Fibroblast of upper back skin (primary cell): ENCODE results near the gene ESD.
"Not testable (repeated sequence)": the region's sequence is repeated elsewhere in the genome, so short reads cannot be mapped to it uniquely, and the experiment has no call there.

Experiments
- DNase-seq: peaks from one replicate; pipeline ENCODE4 v3.0.0-alpha.2; 2013

Gene ESD

GRCh38 chr13:46783504-46783903 is 13.5 kb downstream of the ESD start:
- DNase-seq: no peak

- DNase-seq: no peak
Measured at GRCh38 chr13:46782691-46783090, 14.3 kb downstream of the ESD start.

- no peak for DNase-seq
Measured at GRCh38 chr13:46782066-46782465, 14.9 kb downstream of the ESD start.

GRCh38 chr13:46778890-46779289 is 18.1 kb downstream of the ESD start:
- DNase-seq: peak; percentile 32

GRCh38 chr13:46778095-46778494 is 18.9 kb downstream of the ESD start:
- DNase-seq: peak; percentile 42

GRCh38 chr13:46775385-46776107 is 21.4 kb downstream of the ESD start:
- DNase-seq: no peak

GRCh38 chr13:46773541-46773940 is 23.4 kb downstream of the ESD start:
- no peak for DNase-seq

- DNase-seq: no peak
Measured at GRCh38 chr13:46771693-46772092, 25.3 kb downstream of the ESD start.

- not testable (repeated sequence) for DNase-seq
Measured at GRCh38 chr13:46769925-46770324, 27.0 kb downstream of the ESD start.

- no peak for DNase-seq
Measured at GRCh38 chr13:46761866-46762265, 35.1 kb downstream of the ESD start.

- DNase-seq: no peak
Measured at GRCh38 chr13:46761174-46761573, 35.8 kb downstream of the ESD start.

GRCh38 chr13:46759846-46760245 is 37.1 kb downstream of the ESD start:
- DNase-seq: no peak

GRCh38 chr13:46757640-46758039 is 39.3 kb downstream of the ESD start:
- DNase-seq: no peak

GRCh38 chr13:46756977-46757376 is 40.0 kb downstream of the ESD start:
- no peak for DNase-seq

GRCh38 chr13:46755508-46755907 is 41.5 kb downstream of the ESD start:
- DNase-seq: not testable (repeated sequence)

- no peak for DNase-seq
Measured at GRCh38 chr13:46754812-46755211, 42.1 kb downstream of the ESD start.

- DNase-seq: no peak
Measured at GRCh38 chr13:46753917-46754316, 43.0 kb downstream of the ESD start.

GRCh38 chr13:46753137-46753536 is 43.8 kb downstream of the ESD start:
- no peak for DNase-seq

- peak; percentile 66 for DNase-seq
Measured at GRCh38 chr13:46751811-46752635, 44.9 kb downstream of the ESD start.

- peak; percentile 33 for DNase-seq
Measured at GRCh38 chr13:46749951-46750350, 47.0 kb downstream of the ESD start.

- no peak for DNase-seq
Measured at GRCh38 chr13:46748300-46748699, 48.7 kb downstream of the ESD start.

GRCh38 chr13:46747031-46747820 is 49.7 kb downstream of the ESD start:
- DNase-seq: no peak

- no peak for DNase-seq
Measured at GRCh38 chr13:46745706-46746105, 51.3 kb downstream of the ESD start.

GRCh38 chr13:46745062-46745461 is 51.9 kb downstream of the ESD start:
- no peak for DNase-seq
